HG03521 (cell line): ENCODE data around the gene LRRC8C.
"Not testable (repeated sequence)": the region's sequence is repeated elsewhere in the genome, so short reads cannot be mapped to it uniquely, and the experiment has no call there.

Experiments used
- ATAC-seq: cut with Tn5 transposase; IDR thresholded peaks from one replicate; pipeline ENCODE4 v1.9.1; 2021; ENCODE audit warnings: mild to moderate bottlenecking, moderate library complexity; ENCODE audit not compliant: unreplicated experiment

Gene LRRC8C

DNA sequence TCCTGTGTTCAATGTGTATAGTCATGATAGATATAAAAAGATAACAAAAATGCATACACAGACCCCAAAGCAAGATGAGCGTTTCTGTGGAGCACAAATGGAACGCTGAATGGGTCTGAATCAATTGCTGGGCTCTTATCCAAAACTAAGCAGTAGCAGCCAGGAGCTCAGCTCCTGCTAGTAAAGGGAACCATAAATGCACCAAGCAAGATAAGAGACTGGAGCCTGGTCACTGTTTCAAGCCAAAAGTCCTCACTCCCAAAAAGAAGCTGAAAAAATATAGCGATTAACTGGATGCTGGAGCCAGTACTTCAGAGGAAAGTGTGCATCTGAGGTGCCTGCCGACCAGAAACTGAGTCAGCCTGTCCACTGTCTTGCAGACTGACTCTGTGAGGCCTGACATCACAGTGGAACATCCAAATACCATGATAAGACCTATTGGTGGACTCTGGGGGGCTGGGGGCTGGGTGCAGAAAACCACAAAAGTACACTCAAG, 68.9 kb downstream of the LRRC8C start:
- no peak for ATAC-seq

DNA sequence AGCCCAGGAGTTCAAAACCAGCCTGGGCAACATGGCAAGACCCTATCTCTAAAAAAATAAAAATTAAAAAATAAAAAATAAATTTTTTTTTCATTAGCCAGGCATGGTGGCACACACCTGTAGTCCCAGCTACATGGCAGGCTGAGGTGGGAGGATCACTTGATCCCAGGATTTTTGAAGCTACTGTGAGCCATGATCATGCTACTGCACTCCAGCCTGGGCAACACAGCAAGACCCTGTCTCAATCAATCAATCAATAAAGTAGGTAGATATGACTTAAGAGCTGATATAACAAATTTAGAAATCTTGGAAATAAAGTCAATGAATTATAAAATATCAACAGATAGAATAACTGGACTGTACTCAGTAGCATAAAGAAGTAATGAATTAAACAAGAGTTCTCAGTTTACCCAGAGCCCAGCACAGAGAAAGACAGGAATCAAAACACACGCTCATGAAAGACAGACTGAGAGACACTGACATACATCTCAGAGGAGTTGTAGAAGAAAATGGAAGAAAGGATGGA, 69.7 kb downstream of the LRRC8C start:
- ATAC-seq, result no peak

DNA sequence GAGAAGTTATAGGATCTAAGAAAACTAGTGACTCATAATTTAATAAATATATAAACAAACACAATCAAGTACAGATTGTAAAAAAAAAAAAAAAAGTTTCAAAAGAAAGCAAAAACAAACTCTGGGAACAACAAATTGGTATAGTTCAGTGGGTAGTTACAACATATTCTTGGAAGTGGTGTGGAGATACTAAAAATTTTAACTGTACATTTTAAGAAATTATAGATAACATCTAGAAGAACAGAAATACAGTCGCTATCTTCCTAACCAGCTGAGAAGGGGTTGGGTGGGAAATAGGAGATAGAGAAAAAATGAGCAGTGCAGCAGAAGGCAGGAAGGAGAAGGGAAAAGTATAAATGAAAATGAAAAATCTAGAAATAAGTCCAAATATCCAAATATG, 70.5 kb downstream of the LRRC8C start:
- ATAC-seq, result no peak

DNA sequence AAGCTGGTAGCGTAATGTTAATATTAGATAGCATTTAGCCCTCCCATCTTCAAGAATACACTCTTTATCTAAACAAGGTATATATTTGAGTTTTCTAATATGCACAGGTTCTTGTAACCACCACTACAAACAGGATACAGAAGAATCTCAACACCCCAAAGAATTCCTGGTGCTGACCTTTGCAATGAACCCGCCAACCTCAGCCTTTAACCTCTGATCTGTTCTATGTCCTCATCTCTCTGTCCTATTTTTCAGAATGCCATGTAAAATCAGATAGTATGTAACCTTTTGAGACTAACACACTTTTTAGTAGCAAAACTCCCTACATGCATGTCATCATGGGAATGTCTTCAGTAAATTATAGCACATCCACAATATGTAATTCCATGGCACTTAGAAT, 71.1 kb downstream of the LRRC8C start:
- no peak for ATAC-seq

DNA sequence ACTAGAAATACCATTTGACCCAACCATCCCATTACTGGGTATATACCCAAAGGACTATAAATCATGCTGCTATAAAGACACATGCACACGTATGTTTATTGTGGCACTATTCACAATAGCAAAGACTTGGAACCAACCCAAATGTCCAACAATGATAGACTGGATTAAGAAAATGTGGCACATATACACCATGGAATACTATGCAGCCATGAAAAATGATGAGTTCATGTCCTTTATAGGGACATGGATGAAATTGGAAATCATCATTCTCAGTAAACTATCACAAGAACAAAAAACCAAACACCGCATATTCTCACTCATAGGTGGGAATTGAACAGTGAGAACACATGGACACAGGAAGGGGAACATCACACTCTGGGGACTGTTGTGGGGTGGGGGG, 72.0 kb downstream of the LRRC8C start:
- ATAC-seq, result not testable (repeated sequence)

DNA sequence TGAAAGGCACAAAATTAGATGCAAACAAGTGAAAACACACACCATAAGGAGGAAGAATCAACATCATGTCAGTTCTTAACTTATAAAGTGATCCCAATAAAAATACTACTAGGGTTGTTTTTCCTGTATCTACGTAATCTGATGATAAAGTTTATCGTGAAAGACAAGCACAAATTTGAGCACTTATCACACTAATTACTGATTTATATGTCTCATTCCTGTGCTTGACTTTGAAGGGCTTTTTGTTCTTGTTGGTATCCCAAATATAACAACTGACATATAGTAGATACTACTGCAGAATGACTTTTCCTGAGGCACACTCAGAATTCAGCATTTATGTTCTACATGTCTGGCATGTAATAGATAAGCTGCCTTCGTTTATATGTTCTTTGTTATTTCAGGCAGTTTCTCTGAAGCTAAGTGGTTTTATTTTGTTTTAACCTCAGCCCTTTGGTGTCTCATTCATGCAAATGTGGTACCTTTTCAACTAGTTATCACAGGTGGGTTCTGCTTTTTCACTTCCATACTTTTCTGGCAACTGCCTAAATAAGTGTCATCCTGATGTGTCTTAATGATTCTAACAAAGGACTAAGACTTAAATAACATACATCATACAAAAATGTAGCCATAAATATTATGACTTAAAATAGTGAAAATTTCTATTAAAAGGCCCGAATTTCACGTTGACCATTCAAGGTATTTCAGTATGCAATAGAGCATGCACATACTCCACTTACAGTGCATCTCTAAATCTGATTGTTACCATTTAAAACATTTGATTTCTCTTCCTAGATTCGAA, 73.2 kb downstream of the LRRC8C start:
- ATAC-seq, result peak; percentile 77

DNA sequence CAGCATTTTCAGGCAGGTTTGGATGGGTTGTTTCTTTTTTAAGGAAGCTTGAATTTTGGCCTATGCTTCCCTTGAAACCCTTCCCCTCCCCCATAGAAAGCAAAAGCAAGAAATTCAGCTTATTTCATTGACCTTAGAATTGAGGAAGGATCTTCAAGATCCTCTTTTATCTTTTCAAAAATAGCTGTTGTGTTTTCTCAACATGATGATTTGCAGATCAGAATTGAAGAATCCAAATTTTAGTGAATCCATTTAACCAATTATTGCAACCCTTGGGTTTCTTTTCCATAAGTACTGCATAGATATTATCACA, 73.7 kb downstream of the LRRC8C start:
- peak; percentile 15 for ATAC-seq

DNA sequence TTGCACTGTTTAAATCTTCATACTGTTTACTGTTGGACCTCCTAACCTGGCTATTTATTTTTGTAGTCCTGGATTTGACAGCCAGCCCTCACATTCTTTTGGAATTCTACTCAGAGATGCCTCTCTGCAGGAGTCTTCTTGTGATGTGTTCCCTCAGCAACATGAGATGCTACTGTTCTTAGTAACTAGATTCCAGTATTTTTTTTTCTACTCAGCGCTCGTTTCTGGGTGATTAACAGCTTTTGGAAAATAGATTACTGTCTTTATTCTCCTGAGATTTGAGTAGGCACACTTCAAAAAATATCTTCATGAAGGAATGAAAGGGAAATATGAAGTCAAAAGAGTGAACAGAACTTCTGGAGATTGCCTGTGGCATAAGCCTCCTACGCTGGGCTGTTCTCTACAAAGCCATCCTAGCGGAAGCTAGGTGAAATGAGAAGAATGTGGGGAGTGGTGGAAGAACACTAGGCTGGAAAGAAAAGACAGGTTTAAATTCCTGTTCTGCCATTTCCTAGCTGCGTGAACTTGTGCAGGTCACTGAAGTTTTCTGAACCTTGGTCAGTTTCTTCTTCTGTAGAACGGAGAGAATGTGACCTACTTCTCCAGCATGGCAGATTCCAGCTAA, 75.9 kb downstream of the LRRC8C start:
- no peak for ATAC-seq

DNA sequence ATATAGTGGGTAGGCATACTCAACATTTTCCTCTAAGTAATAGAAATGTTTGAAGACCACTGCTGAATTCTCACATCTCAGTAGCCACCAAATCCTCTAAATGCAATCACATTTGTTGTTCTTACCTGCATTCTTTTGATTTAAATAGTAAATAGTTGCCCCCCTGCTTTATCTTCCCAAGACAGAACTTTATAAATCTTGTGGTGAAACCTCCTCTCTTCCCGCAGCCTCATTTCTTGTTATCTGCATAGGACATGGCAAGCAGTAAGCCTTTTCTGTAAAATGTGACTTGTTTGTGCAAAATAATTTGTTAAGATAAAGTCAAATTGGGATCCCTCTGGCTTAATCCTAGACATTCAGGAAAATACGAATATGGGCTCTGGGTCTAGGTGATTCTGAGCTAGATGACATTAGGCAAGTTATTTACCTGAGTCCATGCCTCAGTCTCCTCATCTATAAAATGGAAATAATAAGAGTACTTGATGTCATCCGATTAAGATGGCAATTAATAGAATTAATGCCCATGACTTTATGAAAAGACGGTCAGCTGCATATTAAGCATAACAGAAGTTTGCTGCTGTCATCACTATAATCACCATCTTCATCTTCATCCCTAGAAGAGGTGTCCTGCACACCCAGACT, 77.7 kb downstream of the LRRC8C start:
- no peak for ATAC-seq

DNA sequence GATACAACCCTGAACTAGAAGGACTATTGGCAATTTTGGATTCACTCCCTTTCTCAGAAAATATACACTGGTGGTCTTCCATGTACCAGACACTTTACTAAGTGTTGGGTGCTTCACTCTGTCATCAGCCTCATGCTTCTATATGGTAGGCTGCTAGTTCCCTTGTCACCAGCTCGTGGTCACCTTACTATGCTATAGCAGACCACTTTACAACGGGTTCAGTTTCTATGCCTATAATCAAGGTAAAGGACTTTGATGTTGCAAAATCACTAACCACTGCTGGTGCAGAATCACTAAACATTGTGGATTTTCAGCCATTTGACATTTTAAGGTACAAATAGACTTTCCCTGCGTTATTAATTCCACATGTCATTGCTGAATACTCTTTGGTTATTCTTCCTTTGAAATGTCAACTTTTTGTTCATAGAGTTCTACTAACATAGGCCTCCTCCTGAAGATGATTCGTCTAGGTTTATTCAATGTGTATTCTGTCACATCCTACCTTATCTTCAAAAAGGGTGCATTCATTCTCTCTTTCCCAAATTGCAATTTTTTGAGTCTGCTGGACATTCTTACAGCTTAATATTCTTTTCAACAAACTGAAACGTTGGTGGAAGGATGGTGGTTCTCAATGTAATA, 78.3 kb downstream of the LRRC8C start:
- no peak for ATAC-seq

DNA sequence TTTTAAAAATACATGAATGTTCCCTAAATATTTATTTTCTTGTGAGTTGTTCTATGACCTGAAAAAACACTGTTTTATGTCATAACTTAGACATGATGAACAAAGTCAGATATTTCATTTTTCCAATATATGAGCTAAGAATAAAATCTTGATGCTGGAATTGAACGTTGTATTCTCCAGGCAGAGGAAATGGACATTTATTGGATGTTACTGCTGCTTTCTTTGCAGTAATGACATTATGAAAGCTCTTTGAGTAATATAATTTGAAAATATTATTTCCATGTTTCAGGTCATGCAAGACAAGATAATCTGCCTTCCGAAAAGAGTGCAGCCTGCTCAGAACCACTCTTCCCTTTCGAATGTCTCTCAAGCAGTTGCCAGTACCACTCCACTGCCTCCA, 79.5 kb downstream of the LRRC8C start:
- no peak for ATAC-seq

DNA sequence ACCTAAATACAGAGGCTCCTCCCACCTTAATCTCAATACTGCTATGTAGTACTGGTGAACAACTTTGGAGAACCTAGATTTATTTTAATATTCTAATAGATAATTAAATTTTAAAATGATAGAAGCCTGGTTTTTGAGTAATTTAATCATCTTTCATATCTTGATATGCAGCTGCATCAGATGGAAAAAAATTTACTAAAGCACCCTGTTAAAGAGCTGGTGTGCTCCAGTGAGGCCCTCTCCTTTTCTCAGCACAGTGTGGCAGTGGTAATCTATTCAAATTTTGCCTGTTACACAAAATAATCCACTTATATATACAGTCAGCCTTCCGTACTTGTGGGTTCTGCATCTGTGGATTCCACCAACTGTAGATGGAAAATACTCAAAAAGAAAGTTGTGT, 82.8 kb downstream of the LRRC8C start:
- ATAC-seq, result no peak

DNA sequence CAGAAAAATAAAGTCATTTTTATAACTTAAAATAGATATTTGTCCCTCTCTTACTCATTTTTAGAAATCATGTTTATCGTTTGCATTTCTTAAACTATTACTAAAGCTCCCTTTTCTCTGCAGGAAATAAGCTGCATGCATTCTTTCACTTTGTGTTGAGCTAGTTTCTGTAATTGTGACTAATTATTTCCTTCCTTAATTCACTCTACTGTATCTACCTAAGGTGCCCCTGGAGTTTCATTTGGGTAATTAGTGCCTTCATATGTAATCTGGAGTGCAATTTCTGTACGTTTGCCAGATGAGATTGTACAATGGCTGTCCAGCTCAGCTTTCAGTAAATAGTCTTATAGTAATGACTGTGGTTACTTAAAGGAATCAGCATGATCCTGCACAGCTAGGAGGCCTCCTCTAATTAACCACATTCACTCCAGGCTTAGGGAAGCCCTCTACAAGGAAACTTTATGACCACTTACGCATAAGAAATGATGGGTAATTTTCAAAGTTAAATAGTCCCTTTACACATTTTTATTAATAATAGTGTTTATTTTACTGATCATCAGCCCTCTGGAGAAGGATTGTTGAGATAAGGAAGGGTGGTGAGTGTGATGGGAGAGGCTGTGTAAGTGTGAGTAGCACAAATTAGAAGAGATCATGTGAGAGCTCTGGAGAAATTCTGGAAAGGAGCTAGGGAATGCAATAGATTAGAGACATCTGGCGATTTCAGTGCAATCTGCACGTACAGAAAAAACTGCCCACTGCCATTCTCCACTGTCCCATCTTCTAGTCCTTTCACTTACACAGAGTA, 86.8 kb downstream of the LRRC8C start:
- ATAC-seq, result peak; percentile 77

DNA sequence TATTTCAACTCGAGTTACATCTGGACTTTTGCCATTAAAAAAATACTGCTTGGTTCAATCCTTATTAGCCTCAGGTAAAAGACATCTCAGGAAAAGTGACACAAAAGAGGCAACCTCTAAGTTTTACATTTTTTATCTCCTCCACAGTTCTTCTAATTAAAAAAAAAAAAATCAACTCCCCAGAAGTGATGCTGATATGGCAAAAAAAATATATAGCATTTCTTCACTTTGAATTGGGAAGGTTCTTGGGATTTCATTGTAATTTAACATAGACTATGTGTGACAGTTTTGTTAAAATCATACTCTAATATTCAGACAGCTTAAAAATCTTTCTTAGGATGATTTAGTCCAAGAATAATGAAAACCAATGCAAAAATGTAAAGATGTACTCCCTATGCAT, 87.9 kb downstream of the LRRC8C start:
- ATAC-seq, result no peak

DNA sequence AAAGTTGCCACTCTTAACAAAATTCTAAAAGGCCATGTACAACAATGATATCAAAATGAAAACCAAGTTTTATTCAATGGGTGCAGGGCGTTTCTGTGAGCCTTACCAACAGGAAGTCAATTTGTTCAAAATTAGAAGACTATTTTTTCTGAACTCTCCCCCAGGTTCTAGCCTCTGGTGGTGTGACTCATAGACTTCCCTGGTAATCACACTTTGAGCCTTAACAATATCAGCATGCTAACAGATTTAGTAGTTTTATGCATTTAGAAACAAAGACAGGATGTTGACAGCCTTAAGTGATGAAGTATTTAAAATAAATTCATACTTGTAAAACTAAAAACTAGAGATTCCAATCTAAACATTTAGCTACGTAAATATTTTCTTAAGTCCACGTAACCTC, 88.4 kb downstream of the LRRC8C start:
- ATAC-seq, result no peak

DNA sequence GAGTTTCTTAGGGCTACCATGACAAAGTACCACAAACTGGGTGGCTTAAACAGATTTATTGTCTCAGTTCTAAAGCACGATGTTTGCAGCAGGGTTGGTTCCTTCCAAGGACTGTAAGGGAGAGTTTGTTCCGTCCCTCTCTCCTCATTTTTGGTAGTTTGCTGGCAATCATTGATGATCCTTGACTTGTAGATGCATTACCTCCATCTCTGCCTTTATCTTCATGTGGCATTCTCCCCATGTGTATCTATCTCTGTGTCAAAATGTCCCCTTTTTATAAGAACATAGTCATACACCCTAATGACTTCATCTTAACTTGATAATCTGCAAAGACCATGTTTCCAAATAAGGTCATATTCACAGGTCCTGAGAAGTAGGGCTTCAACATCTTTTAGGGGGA, 90.2 kb downstream of the LRRC8C start:
- ATAC-seq, result no peak

DNA sequence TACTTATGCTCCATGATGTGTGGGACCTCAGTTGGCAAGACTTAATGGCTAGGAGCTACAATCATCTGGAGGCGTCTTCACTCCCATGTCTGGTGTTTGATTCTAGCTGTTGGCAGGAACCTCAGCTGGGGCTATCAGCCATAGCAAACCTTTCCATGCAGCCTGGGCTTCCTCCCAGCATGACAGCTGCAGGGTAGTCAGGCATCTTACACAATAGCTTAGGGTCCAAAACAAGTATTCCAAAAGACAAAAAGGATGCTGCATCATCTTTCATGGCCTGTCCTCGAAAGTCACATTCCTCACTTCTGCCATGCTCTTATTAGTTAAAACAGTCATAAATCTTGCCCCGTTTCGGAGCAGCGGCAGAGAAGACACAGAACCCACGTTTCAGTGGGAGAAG, 90.9 kb downstream of the LRRC8C start:
- ATAC-seq, result no peak

DNA sequence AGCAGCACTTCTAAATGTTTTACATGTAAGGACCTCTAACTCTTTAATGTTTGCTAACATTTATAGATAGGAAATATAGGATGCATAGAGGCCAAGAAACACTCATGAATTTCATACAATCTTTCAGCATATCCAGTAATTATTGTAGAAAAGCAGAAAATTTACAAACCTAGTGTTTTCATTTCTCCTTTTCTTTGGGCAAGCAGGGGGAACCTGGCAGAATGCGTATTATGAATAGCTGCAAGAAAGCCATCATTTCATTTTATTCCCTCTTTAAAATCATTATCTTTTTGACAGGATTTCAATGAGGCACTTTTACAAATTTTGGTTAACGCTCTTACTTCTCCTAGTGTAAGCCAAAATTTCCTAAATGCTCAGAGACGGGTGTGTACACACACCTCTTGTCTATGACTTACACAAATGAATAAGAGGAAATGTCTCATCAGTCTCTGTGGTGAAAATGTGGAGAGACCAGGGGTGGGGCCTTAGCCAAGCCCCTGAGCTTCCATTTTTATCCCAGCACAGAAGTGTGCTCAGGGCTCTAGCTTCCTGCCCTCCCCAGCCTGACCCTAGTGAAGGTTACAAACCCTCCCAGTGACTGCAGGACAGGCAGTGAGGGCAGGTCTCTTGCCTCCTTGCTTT, 91.6 kb downstream of the LRRC8C start:
- ATAC-seq, result peak; percentile 53

DNA sequence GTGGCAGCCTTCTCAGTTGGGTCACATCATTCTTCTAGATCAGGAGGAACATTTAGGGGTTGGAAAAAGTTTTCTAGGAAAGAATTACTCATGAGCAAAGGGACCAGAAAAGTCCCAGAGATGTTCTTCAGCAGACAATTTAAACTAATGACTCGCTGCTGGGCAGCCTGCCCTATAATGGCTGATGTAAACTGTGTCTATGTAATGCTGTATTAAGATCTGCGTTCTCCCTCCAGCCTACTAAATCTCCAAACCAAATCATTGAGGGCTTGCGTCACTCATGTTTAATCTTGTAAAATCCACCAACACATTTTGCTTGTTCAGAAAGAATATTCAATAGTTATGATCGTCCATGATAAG, 92.1 kb downstream of the LRRC8C start:
- no peak for ATAC-seq

DNA sequence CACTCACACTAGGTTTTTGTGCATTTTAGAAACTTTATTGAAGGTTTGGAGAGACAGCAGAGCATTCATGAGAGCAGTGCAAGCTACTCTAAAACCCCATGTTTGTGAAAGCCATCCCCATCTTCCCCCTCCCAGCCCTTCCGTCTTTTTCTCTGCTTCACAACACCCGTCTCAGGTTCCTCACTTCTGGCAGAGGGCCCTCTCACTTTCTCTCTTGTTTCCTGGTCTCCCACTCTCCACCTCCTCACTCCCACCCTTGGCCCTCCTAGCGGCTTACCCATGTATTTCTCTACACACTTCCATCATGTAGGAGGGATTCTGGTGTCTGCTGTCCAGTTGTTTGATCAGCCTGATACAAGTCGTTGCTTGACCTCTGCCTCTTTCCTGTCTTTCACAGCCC, 92.7 kb downstream of the LRRC8C start:
- no peak for ATAC-seq
